ENCODE data around the gene SERPINA5.

DNA sequence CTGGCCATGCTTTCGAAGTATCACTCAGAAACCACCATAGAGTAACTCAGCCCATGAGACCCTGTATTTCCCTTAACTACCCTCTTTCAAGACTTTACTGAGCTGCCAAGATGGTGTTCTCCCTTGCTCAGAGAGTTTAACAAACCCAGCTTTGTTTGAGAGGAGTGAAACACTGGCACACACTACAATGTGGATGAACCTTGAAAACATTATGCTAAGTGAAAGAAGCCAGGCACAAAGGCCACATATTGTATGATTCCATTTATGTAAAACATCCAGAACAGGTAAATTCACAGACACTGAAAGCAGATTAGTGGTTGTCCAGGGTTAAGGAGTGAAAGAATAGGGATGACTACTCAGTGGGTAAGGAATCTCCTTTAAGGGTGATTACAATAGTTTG is 49.8 kb downstream of the SERPINA5 start:
- TF ChIP-seq, protein P1, sequence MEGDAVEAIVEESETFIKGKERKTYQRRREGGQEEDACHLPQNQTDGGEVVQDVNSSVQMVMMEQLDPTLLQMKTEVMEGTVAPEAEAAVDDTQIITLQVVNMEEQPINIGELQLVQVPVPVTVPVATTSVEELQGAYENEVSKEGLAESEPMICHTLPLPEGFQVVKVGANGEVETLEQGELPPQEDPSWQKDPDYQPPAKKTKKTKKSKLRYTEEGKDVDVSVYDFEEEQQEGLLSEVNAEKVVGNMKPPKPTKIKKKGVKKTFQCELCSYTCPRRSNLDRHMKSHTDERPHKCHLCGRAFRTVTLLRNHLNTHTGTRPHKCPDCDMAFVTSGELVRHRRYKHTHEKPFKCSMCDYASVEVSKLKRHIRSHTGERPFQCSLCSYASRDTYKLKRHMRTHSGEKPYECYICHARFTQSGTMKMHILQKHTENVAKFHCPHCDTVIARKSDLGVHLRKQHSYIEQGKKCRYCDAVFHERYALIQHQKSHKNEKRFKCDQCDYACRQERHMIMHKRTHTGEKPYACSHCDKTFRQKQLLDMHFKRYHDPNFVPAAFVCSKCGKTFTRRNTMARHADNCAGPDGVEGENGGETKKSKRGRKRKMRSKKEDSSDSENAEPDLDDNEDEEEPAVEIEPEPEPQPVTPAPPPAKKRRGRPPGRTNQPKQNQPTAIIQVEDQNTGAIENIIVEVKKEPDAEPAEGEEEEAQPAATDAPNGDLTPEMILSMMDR (IDR thresholded peaks at IDR 0.05) = no peak
- TF ChIP-seq ZFP36 (IDR thresholded peaks at IDR 0.05; ENCODE audit: borderline replicate concordance, partially characterized antibody) (no peak), MAFK (IDR thresholded peaks at IDR 0.05; ENCODE audit: partially characterized antibody) (no peak)

Measured in A549 (cell line).